ENCODE measurements around the gene GALNT14. TPM values are rescaled to one million over a fixed set of nuclear protein-coding genes. Genes with fewer than 3 reads are reported as not detected.

The GALNT14 gene
- polyA plus RNA-seq, 1 experiment, result 0.07 TPM

DNA sequence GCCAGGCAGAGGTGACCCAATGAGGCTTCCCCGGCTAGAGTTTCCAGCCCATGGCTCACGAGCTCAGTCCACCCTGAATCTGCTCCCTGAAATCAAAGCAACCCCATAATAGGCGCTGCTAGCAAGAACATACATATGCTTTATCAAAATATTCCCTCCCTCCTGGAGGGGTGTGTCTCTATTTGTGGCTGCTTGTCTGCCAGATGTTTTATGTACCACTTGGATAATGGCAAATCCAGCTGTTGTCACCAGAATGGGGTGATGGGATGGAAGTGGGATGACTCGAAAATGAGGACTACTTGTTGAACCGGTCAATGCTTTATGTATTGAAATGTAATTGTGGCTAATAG lies 152.0 kb downstream of the GALNT14 start:
- TF ChIP-seq, protein P1, sequence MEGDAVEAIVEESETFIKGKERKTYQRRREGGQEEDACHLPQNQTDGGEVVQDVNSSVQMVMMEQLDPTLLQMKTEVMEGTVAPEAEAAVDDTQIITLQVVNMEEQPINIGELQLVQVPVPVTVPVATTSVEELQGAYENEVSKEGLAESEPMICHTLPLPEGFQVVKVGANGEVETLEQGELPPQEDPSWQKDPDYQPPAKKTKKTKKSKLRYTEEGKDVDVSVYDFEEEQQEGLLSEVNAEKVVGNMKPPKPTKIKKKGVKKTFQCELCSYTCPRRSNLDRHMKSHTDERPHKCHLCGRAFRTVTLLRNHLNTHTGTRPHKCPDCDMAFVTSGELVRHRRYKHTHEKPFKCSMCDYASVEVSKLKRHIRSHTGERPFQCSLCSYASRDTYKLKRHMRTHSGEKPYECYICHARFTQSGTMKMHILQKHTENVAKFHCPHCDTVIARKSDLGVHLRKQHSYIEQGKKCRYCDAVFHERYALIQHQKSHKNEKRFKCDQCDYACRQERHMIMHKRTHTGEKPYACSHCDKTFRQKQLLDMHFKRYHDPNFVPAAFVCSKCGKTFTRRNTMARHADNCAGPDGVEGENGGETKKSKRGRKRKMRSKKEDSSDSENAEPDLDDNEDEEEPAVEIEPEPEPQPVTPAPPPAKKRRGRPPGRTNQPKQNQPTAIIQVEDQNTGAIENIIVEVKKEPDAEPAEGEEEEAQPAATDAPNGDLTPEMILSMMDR (IDR thresholded peaks at IDR 0.05; ENCODE audit: low read depth, low read length), result no peak
- no peaks in the 10 kb centered on the region for H3K9me3 ChIP-seq (ENCODE audit: control insufficient read depth, insufficient read depth, low read length)
- H3K27me3 ChIP-seq (ENCODE audit: control insufficient read depth, insufficient read depth, low read length), result peaks cover 4% of the 10 kb centered on the region
- no peak overlapping the region for H3K4me3 ChIP-seq (ENCODE audit: low read depth, low read length)
- no peak for DNase-seq (ENCODE audit: low read depth, low spot score)
- ChIA-PET POLR2A (no interaction called here), CTCF (no interaction called here)
- H3K27ac ChIP-seq (ENCODE audit: low read depth, low read length), result no peak overlapping the region

DNA sequence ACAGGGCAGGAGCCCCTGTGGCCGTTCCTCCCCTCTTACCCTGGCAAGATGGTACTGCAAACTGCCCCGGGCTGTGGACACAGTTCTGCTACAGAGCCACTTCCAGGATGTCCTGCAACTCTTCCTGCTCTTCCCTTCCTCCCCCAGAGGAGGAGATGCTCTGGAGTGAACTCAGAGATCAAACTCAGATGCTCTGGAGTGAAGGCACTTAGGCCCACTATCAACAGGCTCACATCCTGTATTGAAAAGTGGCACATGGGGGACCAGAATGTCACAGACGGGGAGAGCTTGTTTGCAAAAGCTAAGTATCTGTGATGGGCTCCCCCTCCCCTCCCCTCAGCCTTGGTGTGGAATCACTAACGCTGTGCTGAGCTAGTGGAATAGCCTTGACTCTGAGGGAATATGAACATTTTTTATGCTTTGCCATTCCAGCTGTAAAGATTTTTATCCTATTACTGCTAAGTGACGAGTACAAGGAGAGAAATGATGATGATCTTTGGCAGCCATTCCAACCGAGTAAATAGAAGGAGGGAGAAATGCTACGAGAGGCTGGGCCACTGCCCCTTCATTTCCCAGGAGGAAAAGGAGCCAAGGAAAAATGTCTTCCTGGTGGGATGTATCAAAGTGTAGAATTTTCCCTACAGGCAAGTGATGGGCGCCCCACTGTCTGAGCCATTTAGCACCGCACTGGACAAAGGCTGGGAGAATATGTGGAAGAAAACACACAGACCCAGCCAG lies 152.6 kb downstream of the GALNT14 start:
- no peak for DNase-seq (ENCODE audit: low read depth, low spot score)
- ChIA-PET CTCF (no interaction called here), POLR2A (no interaction called here)
- peaks cover 4% of the 10 kb centered on the region for H3K27me3 ChIP-seq (ENCODE audit: control insufficient read depth, insufficient read depth, low read length)
- no peak overlapping the region for H3K4me3 ChIP-seq (ENCODE audit: low read depth, low read length)
- TF ChIP-seq, protein P1 (IDR thresholded peaks at IDR 0.05; ENCODE audit: low read depth, low read length), result no peak
- no peaks in the 10 kb centered on the region for H3K9me3 ChIP-seq (ENCODE audit: control insufficient read depth, insufficient read depth, low read length)
- H3K27ac ChIP-seq (ENCODE audit: low read depth, low read length), result no peak overlapping the region

DNA sequence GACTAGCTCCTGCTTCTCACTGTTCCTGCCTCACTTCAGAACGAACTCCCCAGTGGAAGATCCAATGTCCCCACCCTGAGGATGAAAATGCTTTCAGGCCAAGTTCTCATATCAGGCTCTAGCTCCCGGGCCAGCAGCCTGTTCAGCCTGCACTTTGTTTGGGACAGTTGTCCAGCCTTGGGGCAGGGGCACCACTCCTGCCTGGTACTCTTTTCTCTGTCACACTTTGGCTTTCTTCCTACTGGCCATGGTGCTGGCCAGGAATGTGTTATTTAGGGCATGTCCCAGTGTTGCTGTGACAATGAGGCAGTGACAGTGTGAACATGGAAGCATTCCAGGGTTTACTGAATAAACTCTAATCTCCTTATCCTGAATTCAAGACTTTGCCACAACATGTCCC lies 154.1 kb downstream of the GALNT14 start:
- TF ChIP-seq, protein P1 (IDR thresholded peaks at IDR 0.05; ENCODE audit: low read depth, low read length), result no peak
- CTCF ChIA-PET, result no interaction called here

DNA sequence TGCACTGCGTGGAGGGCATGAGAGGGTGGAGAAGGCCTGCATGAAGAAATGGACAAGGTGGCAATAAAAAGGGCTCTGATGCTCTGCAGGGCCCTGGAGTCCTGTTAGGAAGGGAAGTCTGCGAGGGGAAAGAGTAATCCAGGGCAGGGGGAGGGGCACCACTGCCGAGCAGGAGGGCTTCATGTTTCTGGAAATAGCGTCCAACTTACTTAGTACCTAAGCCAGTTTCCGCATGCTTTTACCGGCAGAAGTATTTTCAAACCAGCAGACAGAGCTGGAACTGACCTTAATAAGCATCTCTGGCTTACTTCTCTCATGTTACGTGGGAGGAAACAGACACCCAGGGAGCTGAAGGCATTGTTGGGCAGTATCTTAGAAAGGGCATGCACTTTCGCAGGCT lies 156.7 kb downstream of the GALNT14 start:
- ChIA-PET CTCF (interaction anchor here (1.4 kb wide), 1 partner anchor 351 kb away, joined by 3 read pairs; no protein-coding TSS in a partner anchor), POLR2A (no interaction called here)
- Histone ChIP-seq H3K4me3 (ENCODE audit: low read depth, low read length) (no peak overlapping the region), H3K27ac (ENCODE audit: low read depth, low read length) (no peak overlapping the region), H3K27me3 (ENCODE audit: control insufficient read depth, insufficient read depth, low read length) (peaks cover 4% of the 10 kb centered on the region), H3K9me3 (ENCODE audit: control insufficient read depth, insufficient read depth, low read length) (no peaks in the 10 kb centered on the region)
- TF ChIP-seq, protein P1 (IDR thresholded peaks at IDR 0.05; ENCODE audit: low read depth, low read length), result no peak
- no peak for DNase-seq (ENCODE audit: low read depth, low spot score)

More for the DNA sequence above, 154.1 kb downstream of the GALNT14 start:
- no peak overlapping the region for H3K27ac ChIP-seq (ENCODE audit: low read depth, low read length)
- POLR2A ChIA-PET, result no interaction called here
- DNase-seq (ENCODE audit: low read depth, low spot score), result no peak
- H3K4me3 ChIP-seq (ENCODE audit: low read depth, low read length), result no peak overlapping the region
- H3K9me3 ChIP-seq (ENCODE audit: control insufficient read depth, insufficient read depth, low read length), result no peaks in the 10 kb centered on the region
- H3K27me3 ChIP-seq (ENCODE audit: control insufficient read depth, insufficient read depth, low read length), result peaks cover 4% of the 10 kb centered on the region

DNA sequence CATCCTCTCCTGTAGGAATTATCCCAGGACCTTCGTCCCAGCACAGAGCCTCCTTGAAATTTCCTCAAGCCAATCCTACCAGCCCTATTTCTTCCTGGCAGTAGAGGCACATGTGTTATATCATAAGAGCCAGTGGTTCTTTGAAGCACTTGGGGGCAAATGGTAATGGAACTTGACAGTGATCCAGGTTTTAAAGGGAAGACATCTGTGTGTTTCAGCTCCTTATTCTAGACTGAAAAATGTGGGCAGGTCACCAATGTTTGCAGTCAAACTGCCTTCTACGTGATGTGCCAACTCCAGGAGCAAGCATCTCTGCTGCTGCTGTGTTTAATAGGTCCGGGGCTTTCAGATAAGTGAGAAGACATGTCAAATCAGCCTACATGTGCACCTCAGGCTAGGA lies 157.1 kb downstream of the GALNT14 start:
- TF ChIP-seq, protein P1 (IDR thresholded peaks at IDR 0.05; ENCODE audit: low read depth, low read length), result no peak
- CTCF ChIA-PET, result interaction anchor here (1.4 kb wide), 1 partner anchor 352 kb away, joined by 3 read pairs; no protein-coding TSS in a partner anchor
- H3K27ac ChIP-seq (ENCODE audit: low read depth, low read length), result no peak overlapping the region

More for the DNA sequence above, 157.1 kb downstream of the GALNT14 start:
- no peaks in the 10 kb centered on the region for H3K9me3 ChIP-seq (ENCODE audit: control insufficient read depth, insufficient read depth, low read length)
- POLR2A ChIA-PET, result no interaction called here
- H3K27me3 ChIP-seq (ENCODE audit: control insufficient read depth, insufficient read depth, low read length), result peaks cover 4% of the 10 kb centered on the region
- no peak for DNase-seq (ENCODE audit: low read depth, low spot score)
- no peak overlapping the region for H3K4me3 ChIP-seq (ENCODE audit: low read depth, low read length)
